Pancreas (tissue), 10 donors: ENCODE data around the gene SWSAP1. TPM values are rescaled to one million over a fixed set of nuclear protein-coding genes. Genes with fewer than 3 reads are reported as not detected.

Experiments used
- ATAC-seq, 4 donors: fragments of 200-7000 bp; cut with Tn5 transposase; one replicate each; pipeline versions ENCODE4 v1.8.0 to v1.9.1; 2020; ENCODE audit warnings: mild to moderate bottlenecking in 4 of 4, moderate library complexity in 4 of 4
- DNase-seq, 6 donors: peaks; one replicate each; pipeline ENCODE4 v3.0.0-alpha.2; 2020
- FAIRE-seq: peaks from 2 replicates; lab custom pipeline; 2012; peaks lifted over from hg19 to GRCh38; lab: Jason Lieb, UNC
- H3K27ac ChIP-seq, 4 donors: fragments of 200-600 bp; sonication (generic); 1 replicate in 3 of 4; 2 replicates in 1 of 4; pipeline versions ENCODE4 v1.5.0 to v1.8.0; 2020
- H3K27me3 ChIP-seq, 4 donors: fragments of 200-600 bp; one replicate each; pipeline ENCODE4 v1.8.0; 2021
- H3K36me3 ChIP-seq, 3 donors: fragments of 200-600 bp; sonication (generic) in 1 of 3; one replicate each; pipeline versions ENCODE4 v1.5.0 to v1.8.0; 2020 to 2021
- H3K4me1 ChIP-seq, 3 donors: fragments of 200-600 bp; one replicate each; pipeline ENCODE4 v1.8.0; 2021
- H3K4me3 ChIP-seq, 4 donors: fragments of 200-600 bp; sonication (generic) in 2 of 4; one replicate each; pipeline versions ENCODE4 v1.5.0 to v1.8.0; 2020 to 2021
- H3K9me3 ChIP-seq, 4 donors: fragments of 200-600 bp; one replicate each; pipeline ENCODE4 v1.8.0; 2021
- WGBS, 2 donors: extraction: QIAGEN DNeasy Blood & Tissue Kit; methylation state at CpG; one replicate each; pipeline ENCODE4 v1.1.7; 2013; 5-methylcytosine and 5-hydroxymethylcytosine counted together
- intact Hi-C, 3 donors: fragments of 100-400 bp; cut with DNase I; formaldehyde crosslinking; loops; one replicate each; pipeline versions ENCODE4 v1.11.1 to v1.14.2; 2022
- polyA plus RNA-seq, 2 donors: library from polyadenylated mRNA; stranded (reverse); fragments of 200-250 nt; gene quantifications; one replicate each; pipeline ENCODE4 v1.2.3, GENCODE V29; 2013
- total RNA-seq, 6 donors: library from RNA; stranded (reverse); fragmentation: NEBNext Ultra II Directional in 4 of 6; extraction: Animal tissue kit (Norgen Biotek cat#: 25700) in 4 of 6; gene quantifications; one replicate each; pipeline versions ENCODE4 v1.2.1 to v1.2.4, GENCODE V29; 2021 to 2023
- TF ChIP-seq, protein P1 (sequence below), 4 donors: fragments of 200-600 bp; sonication (generic) in 3 of 4; IDR thresholded peaks; one replicate each; pipeline versions ENCODE4 v1.5.0 to v1.8.0; 2021; ENCODE audit warnings: antibody characterized with exemption in 4 of 4
- donor health status: healthy with polysubstance abuse.
- donor health status: DM: no; HTN: no; CAD: no; lungs with moderate emphysema.
- donor health status: DM: no; HTN: no; CAD: no.
- donor health status: control.
- donor health status: control.
- donor health status: Bipolar disorder and iron deficiency.
- donor health status: DM: yes; HTN: yes; CAD: no.
- donor health status: DM: no; HTN: no; CAD: no.
- donor health status: DM: no; HTN: no; CAD: no.
- donor health status: DM: yes; HTN: yes; CAD: no.

SWSAP1 gene
- total and polyA plus RNA-seq, 8 donors = 0.55 to 2.7 (median 1.3) TPM

DNA sequence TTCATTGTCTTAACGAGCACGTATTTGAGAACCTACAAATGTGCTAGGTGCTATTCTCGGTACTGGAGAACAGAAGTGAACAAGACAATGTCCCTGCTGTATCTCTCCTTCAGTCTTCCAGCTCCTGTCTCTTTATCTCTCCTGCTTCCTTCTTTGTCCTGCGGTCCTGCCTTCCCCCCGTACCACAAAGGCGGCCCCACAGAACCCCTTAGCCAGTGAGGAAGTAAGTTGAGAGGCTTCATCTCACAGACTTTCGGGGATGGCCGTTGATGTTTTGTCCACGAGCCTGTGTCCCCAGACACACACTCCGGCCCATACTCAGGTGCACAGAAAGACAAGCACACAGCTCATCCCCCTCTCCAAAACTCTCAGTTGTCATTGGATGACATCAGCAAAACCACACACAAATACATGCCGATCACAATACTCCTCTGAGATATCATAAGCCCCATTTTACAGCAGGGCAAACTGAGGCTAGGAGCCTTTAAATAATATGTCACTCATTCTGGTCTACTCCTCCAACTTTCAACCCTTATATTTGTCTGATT, 507 bp upstream of the SWSAP1 start:
- peak in 1 of 6 donors; percentile 22 for DNase-seq
- Histone ChIP-seq H3K4me1 (peaks cover 4 to 28% (median 5%) of the 10 kb centered on the region in 3 donors), H3K27ac (peak overlapping the region; percentile 79 to 97 (median 93)), H3K4me3 (peak overlapping the region; percentile 33 to 51 (median 46)), H3K27me3 (no peaks in the 10 kb centered on the region), H3K9me3 (no peaks in the 10 kb centered on the region), H3K36me3 (no peaks in the 10 kb centered on the region)
- intact Hi-C loops = no loop called here
- TF ChIP-seq, protein P1, sequence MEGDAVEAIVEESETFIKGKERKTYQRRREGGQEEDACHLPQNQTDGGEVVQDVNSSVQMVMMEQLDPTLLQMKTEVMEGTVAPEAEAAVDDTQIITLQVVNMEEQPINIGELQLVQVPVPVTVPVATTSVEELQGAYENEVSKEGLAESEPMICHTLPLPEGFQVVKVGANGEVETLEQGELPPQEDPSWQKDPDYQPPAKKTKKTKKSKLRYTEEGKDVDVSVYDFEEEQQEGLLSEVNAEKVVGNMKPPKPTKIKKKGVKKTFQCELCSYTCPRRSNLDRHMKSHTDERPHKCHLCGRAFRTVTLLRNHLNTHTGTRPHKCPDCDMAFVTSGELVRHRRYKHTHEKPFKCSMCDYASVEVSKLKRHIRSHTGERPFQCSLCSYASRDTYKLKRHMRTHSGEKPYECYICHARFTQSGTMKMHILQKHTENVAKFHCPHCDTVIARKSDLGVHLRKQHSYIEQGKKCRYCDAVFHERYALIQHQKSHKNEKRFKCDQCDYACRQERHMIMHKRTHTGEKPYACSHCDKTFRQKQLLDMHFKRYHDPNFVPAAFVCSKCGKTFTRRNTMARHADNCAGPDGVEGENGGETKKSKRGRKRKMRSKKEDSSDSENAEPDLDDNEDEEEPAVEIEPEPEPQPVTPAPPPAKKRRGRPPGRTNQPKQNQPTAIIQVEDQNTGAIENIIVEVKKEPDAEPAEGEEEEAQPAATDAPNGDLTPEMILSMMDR (IDR thresholded peaks at IDR 0.05) = no peak
- ATAC-seq = no peak
- FAIRE-seq = no peak
- WGBS, 2 donors = 37 to 41% methylated on average over 11 of the region's 11 CpGs

DNA sequence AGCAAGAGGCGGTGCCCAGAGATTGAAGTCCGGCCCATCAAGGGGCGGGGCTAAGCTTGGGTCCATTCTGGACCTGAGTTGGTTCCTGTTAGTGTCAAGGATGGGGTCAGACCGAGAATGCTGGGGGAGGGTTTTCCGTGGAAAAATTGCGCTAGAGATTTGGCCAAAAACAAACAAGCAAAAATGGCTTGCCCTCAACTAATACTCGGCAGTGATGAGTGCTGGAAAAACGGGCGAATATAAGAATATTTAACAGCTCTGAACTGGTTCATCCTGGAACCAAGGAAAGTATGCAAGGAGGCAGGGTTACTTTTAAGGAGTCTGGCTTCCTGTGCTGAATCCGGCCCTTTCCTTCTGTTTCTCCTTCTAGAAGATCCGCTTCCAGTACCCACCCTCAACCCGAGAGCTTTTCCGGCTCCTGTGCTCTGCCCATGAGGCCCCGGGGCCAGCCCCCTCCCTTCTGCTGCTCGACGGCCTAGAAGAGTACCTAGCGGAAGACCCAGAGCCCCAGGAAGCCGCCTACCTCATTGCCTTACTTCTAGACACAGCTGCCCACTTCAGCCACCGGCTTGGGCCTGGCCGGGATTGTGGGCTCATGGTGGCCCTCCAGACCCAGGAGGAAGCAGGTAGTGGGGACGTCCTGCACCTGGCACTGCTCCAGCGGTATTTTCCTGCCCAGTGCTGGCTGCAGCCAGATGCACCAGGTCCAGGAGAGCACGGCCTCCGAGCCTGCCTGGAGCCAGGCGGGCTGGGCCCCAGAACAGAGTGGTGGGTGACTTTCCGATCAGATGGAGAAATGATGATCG, 880 bp downstream of the SWSAP1 start:
- peak overlapping the region; percentile 54 to 97 (median 69) for H3K27ac ChIP-seq
- FAIRE-seq = no peak
- intact Hi-C loops = no loop called here
- H3K27me3 ChIP-seq = no peaks in the 10 kb centered on the region
- WGBS, 2 donors = 15 to 17% methylated on average over 27 of the region's 27 CpGs
- DNase-seq = peak; percentile 37 to 85 (median 64)
- peak overlapping the region; percentile 5 to 51 (median 28) for H3K4me3 ChIP-seq
- H3K36me3 ChIP-seq = no peaks in the 10 kb centered on the region
- H3K4me1 ChIP-seq = peaks cover 4 to 31% (median 5%) of the 10 kb centered on the region in 3 donors
- H3K9me3 ChIP-seq = no peaks in the 10 kb centered on the region
- ATAC-seq = peak in 2 of 4 donors; percentile 1 to 4
- TF ChIP-seq, protein P1 (IDR thresholded peaks at IDR 0.05) = no peak

DNA sequence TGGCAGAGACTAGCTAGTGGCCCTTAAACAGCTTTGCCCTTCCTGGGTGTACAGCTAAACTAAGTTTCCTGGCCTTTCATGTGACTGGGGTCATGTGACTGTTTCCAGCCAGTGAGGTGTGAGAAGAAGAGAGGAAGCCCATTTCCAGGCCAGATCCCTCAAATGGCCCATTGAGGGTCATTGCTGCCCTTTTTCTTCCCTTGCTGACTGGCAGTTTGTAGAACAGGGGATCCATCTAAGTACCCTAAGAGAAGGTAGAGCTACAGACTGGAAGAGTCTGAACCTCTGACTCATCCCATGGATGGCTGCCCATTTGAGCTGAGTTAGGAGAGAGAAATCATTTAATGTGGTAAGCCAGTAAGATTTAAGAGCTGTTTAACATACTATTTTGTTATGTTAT, 2.8 kb downstream of the SWSAP1 start:
- ATAC-seq (no peak), DNase-seq (no peak), FAIRE-seq (no peak)
- Histone ChIP-seq H3K4me1 (peaks cover 4 to 33% (median 5%) of the 10 kb centered on the region in 3 donors), H3K4me3 (no peak overlapping the region), H3K36me3 (no peaks in the 10 kb centered on the region), H3K27me3 (no peaks in the 10 kb centered on the region), H3K9me3 (no peaks in the 10 kb centered on the region), H3K27ac (peak overlapping the region in 1 of 4 donors; percentile 22)
- intact Hi-C loops = no loop called here
- TF ChIP-seq, protein P1 (IDR thresholded peaks at IDR 0.05) = no peak

DNA sequence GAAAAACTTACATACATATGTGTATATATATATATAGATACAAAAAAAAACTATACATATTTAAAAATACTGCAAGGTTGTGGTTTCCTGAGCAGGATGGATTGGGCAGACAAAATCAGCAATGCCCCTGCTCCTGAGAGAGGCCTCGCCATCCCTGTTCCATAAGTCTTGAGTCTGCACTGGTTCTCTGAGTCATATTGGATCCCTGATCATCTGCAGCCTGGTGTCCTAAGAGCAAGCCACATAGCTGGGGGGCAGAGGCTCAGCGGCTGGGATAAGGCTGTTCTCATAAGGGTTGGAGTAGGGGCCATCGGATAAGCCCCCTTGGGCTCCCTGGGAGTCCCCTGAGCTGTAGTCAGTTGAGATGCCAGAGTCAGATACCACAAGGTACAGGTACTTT, 3.3 kb downstream of the SWSAP1 start:
- H3K27ac ChIP-seq = peak overlapping the region in 1 of 4 donors; percentile 12
- WGBS, 2 donors = 95% methylated on average over 3 of the region's 3 CpGs
- H3K27me3 ChIP-seq = no peaks in the 10 kb centered on the region

More for the DNA sequence above, 3.3 kb downstream of the SWSAP1 start:
- intact Hi-C loops = no loop called here
- FAIRE-seq (no peak), ATAC-seq (no peak), DNase-seq (no peak)
- Histone ChIP-seq H3K4me1 (peaks cover 4 to 33% (median 5%) of the 10 kb centered on the region in 3 donors), H3K4me3 (no peak overlapping the region), H3K9me3 (no peaks in the 10 kb centered on the region), H3K36me3 (no peaks in the 10 kb centered on the region)
- TF ChIP-seq, protein P1 (IDR thresholded peaks at IDR 0.05) = no peak
